HCEC 1CT (cell line): ENCODE results near the gene BCAS4.
"Not testable (repeated sequence)": the region's sequence is repeated elsewhere in the genome, so short reads cannot be mapped to it uniquely, and the experiment has no call there.

Experiments used
- DNase-seq: peaks from one replicate; pipeline ENCODE4 v3.0.0-alpha.2; 2017

BCAS4 gene

DNA sequence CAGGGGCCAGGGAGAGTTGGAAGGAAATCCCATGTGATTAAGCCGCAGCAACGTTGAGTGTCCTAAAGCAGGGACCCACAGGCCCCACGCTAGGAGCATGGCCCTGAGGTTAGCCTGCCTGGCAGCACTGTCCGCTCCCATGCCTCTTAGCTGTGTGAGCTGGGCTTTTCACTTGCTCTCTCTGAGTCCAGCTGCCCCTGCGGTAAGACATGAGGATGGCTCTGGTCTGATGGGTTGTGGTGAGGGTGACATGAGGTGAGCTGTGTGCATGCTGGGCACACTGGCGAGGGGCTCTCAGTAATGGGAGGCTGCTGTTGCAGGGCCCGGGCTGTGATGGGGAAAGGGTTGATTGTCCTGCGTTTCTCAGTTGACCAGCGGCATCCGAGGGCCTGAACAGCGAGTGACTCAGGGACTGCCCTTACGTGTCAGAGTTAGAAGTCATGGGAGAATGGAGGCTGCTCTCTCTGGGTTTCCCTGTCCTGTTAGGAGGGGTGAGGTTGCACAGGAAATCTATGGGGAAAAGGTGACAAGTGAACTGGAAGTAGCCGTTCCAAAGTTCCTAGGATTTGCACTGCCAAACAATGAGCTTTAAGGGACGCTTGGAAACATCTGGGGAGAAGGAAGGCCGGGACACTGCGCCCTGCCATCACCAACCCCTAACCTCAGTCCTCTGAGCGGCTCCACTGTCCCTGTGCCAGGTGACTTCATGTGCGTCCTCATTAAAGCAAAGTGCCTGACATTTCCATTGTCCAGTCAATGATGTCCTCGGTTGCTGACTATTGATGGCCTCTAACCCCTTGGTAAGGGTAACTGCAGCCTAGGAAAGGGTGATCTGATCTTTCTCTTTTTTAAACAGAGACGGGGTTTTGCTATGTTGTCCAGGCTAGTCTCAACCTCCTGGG lies 85.0 kb downstream of the BCAS4 start:
- DNase-seq, result no peak

GRCh38 chr20:50881759-50882424 lies 87.0 kb downstream of the BCAS4 start:
- not testable (repeated sequence) for DNase-seq

DNA sequence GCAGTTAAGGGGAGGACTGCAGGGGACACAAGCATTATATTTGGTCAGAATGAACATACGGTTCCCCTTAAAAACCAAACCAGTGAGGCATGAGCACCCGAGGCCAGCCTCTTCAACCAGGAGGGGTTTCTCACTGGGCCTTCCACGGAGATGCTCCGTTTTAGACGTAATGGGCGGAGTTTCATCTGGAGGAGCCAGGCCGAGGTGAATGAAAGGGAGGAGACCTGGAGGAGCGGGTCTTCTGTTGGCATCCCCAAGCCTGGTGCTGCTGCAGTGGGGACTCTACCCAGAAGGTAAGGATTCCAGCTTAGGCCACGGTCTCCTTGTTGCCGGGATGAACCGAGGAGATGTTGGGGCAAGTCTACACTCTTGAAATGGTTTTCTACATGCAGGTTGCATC lies 89.0 kb downstream of the BCAS4 start:
- no peak for DNase-seq

DNA sequence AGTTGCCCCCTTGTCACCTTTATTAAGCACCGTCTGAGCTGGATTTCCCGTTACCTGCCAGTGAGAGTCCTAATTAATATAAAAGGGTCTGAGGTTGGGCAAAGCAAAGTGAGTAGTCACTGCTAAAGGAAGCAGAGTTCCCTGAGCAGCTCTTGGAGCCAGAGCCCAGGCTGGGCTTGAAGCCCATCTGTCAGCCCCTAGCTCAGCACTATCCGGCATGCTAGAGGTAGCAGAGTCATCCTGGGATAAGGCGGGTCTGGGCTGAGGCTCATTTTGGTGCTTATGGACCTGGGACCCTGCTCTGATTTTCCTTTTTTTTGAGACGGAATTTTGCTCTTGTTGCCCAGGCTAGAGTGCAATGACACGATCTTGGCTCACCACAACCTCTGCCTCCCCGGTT lies 90.2 kb downstream of the BCAS4 start:
- DNase-seq, result no peak

DNA sequence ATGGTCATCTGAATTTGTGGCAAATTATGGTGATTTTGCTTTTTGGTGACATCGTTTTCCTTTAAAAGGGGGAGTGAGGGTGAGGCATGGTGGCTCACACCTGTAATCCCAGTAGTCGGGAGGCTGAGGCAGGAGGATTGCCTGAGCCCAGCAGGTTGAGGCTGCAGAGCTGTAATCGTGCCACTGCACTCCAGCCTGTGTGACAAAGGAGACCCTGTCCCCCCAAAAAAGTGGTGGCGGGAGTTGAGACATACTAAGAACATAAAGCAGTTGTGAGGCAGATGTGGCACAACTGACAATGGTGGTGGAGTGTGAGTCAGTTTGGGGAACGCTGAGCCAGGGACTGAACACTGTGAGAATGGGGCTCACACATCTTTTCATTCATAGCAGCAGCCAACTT lies 90.9 kb downstream of the BCAS4 start:
- no peak for DNase-seq

- DNase-seq, result no peak
Measured at GRCh38 chr20:50886184-50886790, 91.4 kb downstream of the BCAS4 start.

- DNase-seq, result no peak
Measured at GRCh38 chr20:50887576-50887975, 92.7 kb downstream of the BCAS4 start.

DNA sequence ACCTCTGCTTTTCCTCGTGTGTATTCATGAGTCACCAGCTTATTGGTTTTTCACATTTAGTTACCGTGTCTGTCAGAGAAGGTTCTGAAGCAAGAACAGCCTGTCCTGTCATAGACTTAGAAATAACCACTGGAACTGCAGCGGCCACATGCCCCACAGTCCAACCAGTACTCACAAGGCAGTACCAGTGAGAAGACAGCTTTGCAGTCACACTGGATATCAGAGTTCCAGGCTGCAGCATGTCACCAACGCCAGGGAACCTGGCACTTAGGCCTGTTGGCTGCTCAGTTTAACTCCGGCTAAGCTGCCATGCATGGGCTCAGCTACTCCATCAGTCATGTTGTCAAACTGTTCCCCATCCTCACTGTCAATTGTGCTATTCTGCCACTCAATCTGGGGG lies 96.3 kb downstream of the BCAS4 start:
- no peak for DNase-seq

- DNase-seq, result no peak
Measured at GRCh38 chr20:50892394-50892793, 97.5 kb downstream of the BCAS4 start.

DNA sequence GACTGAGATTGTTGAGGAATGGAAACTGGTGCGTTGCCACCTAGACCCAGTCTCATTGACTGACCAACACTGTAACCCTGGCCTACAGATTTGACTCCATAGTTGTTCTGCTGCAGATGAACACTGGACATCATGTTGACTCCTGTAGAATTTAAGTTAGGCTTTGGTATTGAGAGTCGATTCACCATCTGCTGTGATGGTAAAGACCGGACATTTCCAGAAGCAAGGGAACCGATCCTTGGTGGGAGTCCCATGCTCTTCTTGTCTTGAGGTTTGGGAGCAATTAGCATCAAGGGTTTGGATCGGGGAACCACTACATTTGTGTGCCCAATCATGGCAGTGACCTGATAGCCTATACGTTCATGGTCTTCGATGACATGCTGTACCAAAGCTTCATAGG lies 98.8 kb downstream of the BCAS4 start:
- no peak for DNase-seq

DNA sequence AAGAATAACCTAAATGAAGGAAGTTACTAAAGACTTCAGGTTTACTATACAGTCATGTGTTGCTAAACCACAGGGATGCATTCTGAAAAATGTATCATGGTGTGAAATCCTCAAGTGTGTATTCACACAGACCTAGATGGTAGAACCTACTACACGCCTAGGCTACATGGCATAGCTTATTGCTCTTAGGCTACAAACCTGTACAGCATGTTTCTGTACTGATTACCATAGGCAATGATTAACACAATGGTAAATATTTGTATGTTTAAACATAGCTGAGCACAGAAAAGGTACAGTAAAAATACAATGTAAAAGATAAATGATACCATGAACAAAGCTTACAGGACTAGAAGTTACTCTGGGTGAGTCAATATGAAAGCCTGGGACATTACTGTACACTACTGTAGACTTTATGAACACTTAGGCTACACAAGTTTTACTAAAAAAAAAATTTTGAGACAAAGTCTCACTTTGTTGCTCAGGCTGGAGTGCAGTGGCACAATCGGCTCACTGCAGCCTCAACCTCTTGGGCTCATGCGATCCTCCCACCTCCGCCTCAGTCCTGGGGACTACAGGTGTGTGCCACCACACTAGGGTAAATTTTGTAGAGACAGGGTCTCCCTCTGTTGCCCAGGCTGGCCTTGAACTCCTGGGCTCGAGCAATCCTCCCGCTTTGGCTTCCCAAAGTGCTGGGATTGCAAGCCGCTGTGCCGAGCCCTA lies 100.4 kb downstream of the BCAS4 start:
- no peak for DNase-seq

DNA sequence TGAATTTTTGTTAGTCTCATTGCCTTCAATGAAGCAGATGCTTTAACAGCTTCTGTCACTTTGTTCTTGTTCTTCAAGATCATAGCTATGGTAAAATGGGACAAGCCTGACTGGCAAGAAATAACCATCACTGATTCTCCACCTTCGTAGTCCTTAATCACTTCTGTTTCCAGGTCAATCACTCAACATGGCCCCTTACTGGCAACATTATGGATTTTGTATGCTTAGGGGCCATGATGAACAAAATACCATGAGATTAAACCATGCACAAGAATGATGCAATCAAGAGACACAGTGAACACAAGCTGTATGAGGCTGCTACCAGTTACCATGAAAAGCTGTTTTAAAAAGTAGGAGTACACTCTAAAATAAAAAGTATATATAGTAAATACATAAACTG lies 103.6 kb downstream of the BCAS4 start:
- DNase-seq, result no peak

DNA sequence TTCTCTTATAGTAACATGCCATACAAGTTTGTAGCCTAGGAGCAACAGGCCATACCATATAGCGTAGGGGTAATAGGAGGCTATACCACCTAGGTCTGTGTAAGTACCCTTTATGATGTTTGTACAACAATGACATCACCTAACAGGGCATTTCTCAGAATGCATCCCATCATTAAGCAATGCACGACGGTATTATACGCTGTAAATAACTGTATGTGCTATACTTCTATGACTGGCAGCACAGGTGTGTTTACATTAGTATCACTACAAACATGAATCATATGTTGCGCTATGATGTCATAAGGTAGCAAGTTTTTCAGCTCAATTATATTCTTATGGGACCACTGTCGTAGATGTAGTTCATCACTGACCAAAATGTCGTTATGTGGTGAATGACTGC lies 105.4 kb downstream of the BCAS4 start:
- DNase-seq, result no peak

DNA sequence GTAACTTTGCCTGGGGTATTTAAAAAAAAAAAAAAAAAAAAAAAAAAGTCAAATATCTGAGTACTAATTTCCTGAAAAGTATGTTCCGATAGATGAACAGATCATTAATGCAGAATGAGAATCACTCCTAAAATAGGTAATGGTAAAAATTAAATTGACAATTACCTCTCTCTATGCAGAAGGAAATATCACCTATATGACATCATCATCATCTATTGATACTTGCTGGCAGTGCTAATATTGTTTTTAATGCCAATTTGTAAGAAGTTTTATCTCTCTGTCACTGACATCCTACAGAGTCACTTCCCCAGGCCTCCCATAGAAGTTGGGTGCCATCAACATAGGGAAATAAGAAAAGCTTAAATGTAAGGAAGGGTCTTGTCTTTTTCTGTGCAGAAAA lies 106.4 kb downstream of the BCAS4 start:
- no peak for DNase-seq

DNA sequence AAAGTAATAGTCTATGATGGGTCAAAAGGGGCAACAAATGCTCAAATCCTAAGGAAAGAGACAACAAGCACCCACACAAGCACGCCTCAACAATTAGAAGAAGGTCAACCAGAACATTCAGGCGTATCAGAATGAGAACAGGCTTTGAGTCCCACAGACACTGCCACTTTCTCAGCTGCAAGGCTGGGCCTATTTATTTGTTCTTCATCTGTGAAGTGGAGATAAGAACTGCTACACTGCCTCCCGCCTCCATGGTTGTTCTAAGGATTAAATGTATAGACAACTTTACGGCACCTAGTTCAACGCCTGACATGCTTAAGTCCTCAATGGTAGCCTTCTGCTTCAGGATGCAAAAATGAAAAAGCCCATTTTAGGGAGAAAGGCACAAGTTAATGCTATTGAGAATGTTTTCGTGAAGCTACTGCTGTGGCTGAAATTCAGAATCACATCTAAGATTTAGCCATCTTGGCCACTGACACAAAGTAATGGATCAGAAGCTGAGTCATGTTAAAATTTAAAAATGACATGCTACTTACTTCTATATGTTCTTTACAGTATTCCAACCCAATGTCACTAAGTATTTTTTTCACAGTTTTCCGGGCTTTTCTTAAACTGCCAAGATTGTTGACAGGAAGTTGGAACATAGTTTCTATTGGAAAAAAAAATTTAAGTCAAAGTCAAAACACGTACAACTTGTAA lies 108.6 kb downstream of the BCAS4 start:
- no peak for DNase-seq

DNA sequence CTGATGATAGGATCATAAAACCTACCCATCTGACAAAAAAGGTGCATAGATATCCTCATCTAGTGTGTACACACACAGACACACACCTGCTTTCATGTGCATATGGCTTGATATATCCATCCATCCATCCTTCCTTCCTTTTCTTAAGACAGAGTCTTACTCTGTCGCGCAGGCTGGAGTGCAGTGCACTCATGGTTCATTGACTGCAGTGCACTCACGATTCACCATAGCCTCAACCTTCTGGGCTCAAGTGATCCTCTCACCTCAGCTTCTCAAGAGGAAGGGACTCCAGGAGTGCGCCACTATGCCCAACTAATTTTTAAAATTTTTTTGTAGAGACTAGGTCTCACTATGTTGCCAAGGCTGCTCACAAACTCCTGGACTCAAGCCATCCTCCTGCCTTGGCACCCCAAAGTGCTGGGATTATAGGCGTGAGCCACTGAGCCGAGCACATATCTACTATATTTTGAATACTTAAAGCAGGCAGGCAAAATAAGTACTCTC lies 109.3 kb downstream of the BCAS4 start:
- DNase-seq, result no peak

- DNase-seq, result no peak
Measured at GRCh38 chr20:50909413-50909812, 114.6 kb downstream of the BCAS4 start.

DNA sequence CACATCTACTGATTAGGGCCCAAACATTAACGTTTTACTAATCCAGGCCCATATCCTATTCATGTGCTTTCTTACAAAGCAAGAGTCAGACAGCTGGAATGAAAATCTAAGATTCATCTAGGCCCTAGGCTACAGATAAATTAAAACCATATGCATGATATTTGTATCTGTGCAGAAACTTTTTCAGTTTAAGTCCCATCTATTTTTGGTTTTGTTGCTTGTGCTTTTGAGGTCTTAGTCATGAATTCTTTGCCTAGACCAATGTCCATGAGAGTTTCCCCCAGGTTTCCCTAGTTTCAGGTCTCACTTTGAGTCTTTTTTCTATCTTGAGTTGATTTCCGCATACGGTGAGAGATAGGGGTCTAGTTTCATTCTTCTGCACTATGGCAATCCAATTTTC lies 116.2 kb downstream of the BCAS4 start:
- peak; percentile 81 for DNase-seq

GRCh38 chr20:50911716-50912115 lies 116.9 kb downstream of the BCAS4 start:
- no peak for DNase-seq

DNA sequence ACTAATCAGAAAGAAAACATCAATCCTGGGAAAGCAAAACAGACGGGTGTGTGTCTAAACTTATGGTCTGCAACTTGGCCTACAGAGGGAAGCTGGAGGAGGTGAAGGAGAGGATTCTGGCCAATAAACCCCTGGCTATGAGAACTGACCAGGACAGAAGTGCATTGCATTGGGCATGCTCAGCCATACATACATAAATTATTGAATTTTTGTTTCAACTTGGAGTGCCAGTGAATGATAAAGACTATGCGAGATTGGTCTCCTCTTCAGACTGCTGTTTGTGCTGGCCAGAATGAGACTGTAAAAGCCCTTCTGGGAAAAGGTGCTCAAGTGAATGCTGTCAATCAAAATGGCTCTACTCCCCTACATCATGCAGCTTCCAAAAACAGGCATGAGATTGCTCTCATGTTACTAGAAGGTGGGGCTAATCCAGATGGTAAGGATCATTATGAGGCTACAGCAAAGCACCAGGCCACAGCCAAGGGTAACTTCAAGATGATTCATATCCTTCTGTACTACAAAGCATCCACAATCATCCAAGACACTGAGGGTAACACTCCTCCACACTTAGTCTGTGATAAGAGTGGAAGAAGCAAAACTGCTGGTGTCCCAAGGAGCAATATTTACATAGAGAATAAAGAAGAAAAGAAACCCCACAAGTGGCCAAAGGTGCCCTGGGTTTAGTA lies 119.0 kb downstream of the BCAS4 start:
- DNase-seq, result peak; percentile 94

DNA sequence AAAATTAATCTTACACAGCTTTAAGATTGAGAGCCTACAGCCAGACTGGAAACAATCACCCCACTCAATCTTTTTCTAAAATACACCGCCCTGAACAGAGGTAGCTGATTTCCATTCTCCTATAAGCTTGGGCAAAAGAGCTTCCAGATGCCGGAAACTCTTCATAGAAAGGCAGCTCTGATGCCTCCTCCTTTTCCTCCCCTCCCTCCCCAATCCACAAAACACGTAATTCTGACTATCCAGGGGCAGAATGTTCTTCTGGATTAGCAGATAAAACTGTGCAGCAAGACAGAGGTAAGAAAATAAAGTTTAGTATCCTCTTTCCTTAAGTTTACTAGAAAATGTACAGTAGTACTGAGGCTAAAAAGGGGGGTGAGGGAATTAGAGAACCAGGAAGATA lies 120.6 kb downstream of the BCAS4 start:
- peak; percentile 67 for DNase-seq

DNA sequence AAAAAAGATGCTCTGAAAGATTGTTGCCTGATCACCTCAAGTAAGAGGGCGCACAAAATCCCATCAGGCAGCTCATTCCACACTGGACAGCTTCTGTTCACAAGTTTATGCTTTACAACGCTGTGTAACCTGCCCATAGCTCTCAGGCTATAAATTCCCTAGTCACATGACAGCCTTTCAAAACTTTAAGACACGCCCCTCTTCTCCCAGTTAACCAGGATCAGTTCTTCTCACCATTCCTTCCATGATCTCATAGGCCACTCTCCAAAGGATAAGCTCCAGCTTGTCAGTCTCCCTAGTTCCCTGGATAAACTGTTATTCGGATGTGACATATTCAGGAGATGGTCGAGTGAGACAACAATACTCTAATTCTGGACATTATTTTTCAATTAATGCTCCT lies 121.4 kb downstream of the BCAS4 start:
- DNase-seq, result peak; percentile 75
